Fibroblast of skin of scalp (primary cell): ENCODE data around the gene IL15RA.
"Not testable (repeated sequence)": the region's sequence is repeated elsewhere in the genome, so short reads cannot be mapped to it uniquely, and the experiment has no call there.

ENCODE experiments used
- DNase-seq: peaks from one replicate; pipeline ENCODE4 v3.0.0-alpha.2; 2013

Gene IL15RA

DNA sequence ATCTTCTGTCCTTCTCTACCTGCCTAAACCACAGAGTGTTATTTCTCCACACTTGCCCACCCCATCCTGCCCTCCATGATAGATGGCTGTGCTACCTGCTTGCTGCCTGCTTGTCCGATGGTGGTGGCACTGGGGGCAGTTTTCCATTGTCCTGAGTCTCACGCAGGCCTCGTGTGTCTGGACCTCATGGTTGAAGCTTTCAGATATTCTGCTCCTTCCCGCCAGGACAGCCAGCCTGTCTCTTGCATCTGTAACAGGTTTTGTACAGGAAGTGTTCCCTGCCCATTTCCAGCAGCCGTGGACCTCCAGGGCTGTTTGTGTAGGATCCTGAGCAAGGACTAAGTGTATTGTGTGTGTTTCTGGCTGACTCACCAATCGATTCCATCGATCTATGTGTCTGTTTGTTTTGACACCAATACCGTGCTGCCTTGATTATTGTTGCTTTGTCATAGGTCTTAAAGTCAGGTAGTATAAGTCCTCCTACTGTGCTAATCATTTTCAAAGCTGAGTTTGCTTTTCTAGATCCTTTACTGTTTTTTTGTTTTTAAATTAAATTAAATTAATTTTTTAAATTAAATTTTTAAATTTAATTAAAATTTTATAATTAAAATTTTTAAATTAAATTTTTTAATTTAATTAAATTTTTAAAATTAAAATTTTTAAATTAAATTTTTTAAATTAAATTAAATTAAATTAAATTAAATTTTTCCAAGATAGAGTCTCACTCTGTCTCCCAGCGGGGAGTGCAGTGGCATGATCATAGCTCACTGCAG lies 8.5 kb downstream of the IL15RA start:
- no peak for DNase-seq

- DNase-seq: no peak
Observed at GRCh38 chr10:5968037-5968680, 9.2 kb downstream of the IL15RA start.

DNA sequence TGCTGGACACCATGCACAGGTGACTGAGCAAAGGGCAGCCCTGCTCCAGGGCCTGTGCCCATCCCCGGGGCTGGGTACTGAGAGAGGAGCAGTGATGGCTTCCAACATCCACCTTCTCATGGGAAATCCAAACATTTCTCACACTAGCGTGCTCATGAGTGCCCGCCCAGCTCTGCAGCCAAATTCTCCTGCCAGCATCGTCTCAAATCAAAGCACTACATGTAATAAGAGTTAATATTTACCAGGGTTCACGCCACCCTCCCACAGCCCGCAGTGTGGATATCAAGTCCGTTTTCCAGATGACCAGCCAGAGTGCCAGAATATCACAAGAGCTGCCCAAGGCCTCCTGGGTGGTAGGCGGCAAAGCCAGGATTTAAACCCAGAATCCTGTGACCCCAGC lies 12.1 kb downstream of the IL15RA start:
- no peak for DNase-seq

- DNase-seq: no peak
Observed at GRCh38 chr10:5964736-5965135, 12.6 kb downstream of the IL15RA start.

DNA sequence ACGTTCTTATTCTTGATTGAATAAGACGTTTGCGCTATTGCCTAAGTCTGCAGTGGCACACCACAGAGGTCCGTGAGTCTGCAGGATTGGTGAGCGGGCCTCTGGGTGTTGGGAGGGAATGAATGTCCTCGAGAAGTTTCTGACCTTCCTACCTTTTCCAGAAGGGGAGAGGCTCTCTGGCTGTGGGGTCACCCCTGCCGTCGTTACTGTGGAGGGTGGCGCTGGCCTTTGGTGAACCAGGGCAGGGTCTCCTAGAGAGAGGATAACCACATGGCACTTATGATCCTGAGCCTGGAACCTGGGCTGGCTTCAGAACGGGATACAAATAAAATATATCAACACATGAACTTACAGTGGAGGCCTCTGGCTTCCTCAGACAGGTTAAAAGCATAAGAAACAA lies 13.8 kb downstream of the IL15RA start:
- no peak for DNase-seq

- no peak for DNase-seq
Observed at GRCh38 chr10:5963071-5963470, 14.3 kb downstream of the IL15RA start.

DNA sequence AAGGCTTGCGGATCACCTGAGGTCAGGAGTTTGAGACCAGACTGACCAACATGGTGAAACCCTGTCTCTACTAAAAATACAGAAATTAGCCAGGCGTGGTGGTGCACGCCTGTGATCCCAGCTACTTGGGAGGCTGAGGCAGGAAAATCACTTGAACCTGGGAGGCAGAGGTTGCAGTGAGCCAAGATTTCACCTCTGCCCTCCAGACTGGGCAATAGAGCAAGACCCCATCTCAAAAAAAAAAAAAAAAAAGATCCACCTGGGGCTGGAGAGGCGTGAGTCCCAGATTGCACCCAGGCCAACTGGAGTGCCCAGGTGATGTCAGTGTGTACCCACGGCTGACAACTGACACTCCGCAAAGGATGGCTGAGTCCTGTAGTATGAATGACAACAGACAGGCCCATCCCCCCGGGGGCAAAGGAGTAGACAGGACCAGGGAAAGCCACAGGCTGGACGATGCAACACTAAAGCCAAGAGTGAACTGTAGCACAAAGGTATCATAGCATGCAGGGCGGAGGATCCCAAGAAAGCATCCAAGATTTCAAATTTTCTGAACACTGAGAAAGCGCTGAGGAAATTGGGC lies 14.9 kb downstream of the IL15RA start:
- DNase-seq: not testable (repeated sequence)

DNA sequence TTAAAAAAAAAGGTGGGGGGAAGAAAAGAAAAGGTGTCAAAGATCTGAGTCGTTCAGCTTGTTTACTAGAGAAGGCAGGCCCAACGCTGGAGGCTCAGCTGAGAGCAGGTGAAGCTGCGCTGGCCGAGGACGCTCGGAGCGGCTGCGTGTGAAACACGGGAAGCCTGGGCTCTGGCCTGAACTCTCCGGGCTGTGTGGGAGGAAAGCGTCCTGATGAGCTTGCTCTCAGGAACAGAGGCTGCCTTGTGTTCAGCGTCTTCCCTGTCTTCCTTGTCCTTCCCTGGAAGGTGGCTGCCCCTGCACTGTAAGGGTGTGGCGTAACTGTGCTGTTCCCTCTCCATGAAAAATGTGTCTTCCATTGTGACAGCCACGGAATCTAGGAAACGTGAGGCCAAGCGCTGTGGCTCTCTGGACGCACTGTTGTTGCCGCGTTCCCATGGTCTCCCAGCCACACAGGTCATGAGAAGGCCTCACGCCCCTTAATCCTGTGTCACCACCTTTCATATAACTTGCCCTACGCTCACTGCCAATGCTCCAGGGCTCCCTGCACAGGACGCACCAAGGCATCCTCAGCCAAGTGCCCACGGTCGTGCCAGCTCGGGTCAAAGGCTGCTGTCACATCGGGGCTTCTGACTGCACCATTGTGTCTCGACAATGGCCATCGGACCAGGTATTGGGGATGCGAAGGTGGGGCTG lies 15.8 kb downstream of the IL15RA start:
- DNase-seq: no peak

DNA sequence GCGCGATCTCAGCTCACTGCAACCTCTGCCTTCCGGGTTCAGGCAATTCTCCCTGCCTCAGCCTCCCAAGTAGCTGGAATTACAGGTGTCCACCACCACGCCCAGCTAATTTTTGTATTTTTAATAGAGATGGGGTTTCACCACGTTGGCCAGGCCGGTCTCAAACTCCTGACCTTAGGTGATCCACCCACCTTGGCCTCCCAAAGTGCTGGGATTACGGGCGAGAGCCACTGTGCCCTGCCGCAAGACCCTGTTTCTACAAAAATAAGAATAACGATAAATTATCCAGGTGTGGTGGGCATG lies 16.4 kb downstream of the IL15RA start:
- DNase-seq: not testable (repeated sequence)

DNA sequence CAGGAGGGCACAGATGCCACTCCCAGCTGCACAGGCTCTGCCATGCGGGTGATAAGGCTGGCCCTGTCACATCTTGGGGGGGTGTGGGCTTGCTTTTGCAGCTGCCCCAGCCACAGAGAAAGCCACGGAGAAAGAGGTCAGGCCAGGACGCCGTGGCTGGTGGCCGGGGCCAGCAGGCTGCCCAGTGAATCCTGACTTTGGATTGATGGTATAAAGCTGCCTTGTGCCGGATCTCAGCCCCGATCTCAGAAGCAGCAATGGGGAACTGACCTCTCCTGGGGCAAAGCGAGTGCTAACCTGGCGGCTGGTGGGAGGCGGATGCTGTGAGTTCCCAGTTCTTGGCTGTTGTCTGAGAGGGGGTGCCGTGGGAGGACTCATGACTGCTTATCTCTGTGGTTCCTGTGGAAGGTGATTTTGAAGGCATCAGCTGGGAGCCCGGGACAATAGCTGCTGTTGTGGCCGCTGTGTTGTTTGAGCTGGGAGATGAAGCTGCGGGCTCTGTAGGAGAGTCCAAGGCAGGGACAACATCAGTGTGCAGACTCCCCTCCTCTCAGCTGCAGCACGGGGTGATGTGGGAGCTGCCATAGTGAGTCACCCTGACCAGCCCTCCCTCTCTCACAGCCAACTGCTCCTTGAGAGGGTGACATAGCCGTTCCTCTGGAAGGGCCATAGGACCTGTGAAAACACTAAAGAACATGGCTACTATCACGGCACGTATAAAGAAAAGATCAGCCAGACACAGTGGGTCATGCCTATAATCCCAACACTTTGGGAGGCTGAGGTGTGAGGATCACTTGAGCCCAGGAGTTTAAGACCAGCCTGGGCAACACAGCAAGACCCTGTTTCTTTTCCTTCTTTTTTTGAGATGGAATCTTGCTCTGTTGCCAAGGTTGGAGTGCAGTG lies 17.0 kb downstream of the IL15RA start:
- no peak for DNase-seq

DNA sequence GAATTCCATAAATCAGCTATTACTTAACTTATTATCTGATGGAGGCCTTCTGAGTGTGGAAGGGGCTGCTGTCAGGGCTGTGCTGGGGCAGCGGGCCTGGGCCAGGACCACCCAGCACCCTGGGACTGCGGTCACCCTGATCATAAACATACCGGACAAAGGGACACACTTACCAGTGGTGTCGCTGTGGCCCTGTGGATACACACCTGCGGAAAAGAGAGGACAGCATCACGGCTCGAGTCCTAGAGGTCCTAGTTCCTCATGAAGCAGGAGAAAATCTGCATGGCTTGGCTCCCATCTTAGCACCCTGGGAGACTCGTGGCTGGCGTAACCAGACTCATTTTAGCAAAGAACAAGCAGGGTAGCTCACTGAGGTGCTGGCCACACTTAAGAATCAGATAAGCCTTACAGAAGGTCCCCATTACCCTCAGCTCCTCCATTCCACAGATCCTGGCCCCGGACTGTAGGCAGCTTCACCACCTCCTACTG lies 17.7 kb downstream of the IL15RA start:
- no peak for DNase-seq

GRCh38 chr10:5959142-5959541 lies 18.2 kb downstream of the IL15RA start:
- DNase-seq: no peak

DNA sequence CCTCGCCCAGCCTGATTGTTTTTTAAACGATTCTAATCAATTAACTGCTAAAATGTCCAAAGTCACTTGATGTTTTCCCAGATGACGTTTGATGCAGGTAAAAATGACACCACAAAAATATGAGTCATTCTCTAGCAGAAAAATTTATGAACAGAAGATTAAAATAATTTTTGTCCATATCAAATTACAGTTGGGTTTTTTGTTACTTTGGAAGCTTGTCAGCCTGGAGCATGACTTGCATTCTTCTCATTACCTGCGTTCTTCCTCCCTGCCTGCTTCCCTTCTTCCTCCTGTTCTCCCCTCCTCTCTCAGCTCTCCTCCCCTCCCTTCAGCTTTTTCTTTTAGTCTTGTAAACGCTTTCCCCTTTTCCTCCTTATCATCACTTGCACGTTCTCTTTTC lies 18.7 kb downstream of the IL15RA start:
- DNase-seq: no peak

GRCh38 chr10:5958077-5958476 lies 19.3 kb downstream of the IL15RA start:
- peak; percentile 62 for DNase-seq

- no peak for DNase-seq
Observed at GRCh38 chr10:5956146-5956936, 21.0 kb downstream of the IL15RA start.

DNA sequence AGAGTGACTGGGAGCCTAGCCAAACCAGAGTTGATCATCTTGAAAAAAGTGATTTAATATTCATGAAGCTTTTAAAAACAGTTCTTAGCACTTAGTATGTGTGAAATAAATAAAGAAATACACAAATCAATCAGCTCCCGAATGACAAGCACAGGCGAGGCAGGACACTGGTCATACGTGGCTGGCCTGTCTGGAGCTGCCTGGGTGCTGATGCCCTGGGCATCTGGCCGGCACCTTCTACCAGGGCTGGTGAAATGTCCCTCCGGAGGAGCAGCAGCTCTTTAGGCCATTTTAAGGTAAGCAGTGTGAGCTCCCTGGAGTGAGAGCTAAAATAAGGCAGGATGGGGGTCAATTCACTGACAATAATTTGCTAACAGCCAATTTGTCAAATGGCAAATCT lies 23.7 kb downstream of the IL15RA start:
- DNase-seq: no peak

DNA sequence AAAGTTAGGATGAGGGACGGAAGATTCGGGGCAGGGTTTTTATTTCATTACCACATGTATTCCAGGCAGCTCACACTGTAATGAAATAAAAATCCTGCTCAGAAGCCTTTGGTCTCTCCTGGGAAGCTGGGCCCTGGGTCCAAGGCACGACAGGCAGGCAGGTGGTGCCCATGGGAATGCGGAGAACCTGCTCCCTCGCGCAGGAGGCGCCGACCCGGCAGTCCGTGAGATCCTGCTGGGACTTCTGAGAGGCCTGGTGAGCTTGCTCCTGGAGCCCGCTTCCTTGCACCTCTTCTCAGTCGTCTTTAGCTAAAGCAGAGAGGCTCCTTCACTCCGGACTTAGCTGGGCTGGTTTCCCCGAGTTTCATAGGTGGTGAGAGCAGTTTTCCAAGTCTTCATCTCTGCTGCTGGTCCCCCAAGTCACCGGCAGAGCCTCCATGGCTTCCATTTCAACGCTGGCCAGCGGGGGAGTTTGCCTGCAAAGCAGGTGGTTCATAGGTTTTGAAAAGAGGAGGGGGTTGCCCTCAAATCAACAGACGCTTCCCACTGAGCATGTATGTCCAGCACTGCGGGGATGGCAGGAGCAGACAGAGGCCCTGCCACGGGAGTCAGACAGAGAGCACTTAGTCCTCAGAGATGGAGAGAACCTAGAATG lies 24.5 kb downstream of the IL15RA start:
- no peak for DNase-seq

DNA sequence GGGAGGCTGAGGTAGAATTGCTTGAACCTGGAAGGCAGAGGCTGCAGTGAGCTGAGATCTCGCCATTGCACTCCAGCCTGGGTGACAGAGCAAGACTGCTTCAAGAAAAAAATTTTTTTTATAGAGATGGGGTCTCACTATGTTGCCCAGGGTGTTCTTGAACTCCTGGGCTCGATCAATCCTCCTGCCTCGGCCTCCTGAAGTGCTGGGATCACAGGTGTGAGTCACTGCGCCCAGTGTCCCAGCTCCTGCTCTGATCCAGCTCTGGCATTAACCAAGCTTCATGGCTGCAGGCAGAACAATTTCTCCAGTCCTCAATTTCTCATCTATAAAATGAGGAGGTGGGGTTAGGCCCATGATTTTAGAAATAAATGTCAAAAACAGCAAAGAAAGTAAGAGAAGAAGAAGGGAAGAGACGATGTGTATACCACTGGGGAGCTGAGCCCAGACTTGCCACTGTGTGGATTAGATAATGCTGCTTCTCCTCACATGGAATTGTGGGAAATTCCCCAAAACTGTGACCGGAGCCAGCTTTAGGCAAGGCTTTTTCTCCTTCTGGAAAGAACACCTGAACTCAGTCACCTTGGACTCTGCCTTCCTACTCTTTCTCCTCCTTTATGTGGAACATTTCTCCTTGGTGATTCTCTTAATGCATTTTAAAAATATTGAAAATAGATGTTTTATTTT lies 25.5 kb downstream of the IL15RA start:
- DNase-seq: no peak

DNA sequence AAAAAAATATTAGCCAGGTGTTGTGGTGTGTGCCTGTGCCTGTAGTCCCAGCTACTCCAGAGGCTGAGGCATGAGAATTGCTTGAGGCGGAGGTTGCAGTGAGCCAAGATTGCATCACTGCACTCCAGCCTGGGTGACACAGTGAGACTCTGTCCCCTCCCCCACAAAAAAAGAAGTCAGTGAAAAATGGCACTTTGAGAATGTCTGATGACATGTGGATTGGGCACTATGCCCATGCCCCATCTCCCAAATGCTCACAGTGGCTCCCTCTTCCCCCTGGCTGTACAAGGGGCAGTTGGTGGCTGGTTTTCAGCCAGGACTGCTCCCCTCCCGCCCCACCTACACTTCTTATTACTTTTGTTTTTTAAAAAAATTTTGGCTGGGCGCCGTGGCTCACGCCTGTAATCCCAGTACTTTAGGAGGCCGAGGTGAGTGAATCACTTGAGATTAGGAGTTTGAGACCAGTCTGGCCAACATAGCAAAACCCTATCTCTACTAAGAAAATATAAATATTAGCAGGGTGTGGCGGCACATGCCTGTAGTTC lies 26.1 kb downstream of the IL15RA start:
- DNase-seq: peak; percentile 41
